Activated naive CD4-positive, alpha-beta T cell treated with anti-CD3 and anti-CD28 coated beads, Interleukin-2, amount 50 U/mL, for 72 hours (primary cell): ENCODE data around the gene PSMB7. TPM values are rescaled to one million over a fixed set of nuclear protein-coding genes. Genes with fewer than 3 reads are reported as not detected.
A peak's percentile ranks its signal among the peaks of the same experiment; 100 is the strongest.
"Not testable (repeated sequence)": the region's sequence is repeated elsewhere in the genome, so short reads cannot be mapped to it uniquely, and the experiment has no call there.

Experiments
- ATAC-seq, 2 donors: fragments of 150-1000 bp; cut with Tn5 transposase; 2 replicates each; pipeline ENCODE4 v1.10.0; 2021; ENCODE audit warnings: mild to moderate bottlenecking in 2 of 2, moderate library complexity in 2 of 2
- DNase-seq, 2 donors: peaks; one replicate each; pipeline ENCODE4 v3.0.0; 2021 to 2022; ENCODE audit warnings: low spot score in 2 of 2
- H3K27ac Mint-ChIP-seq, 2 donors: one replicate each; pipeline ENCODE4 v1.8.0; 2022; ENCODE audit warnings: mild to moderate bottlenecking in 2 of 2, mixed read lengths in 2 of 2
- H3K36me3 Mint-ChIP-seq, 2 donors: one replicate each; pipeline ENCODE4 v1.8.0; 2022; ENCODE audit warnings: mixed read lengths in 2 of 2
- H3K9me3 Mint-ChIP-seq, 2 donors: one replicate each; pipeline ENCODE4 v1.8.0; 2022; ENCODE audit warnings: mixed read lengths in 2 of 2
- total RNA-seq, 2 donors: library from RNA; stranded (reverse); gene quantifications; one replicate each; pipeline ENCODE4 v1.2.3, GENCODE V29; 2022

Gene PSMB7
- total RNA-seq, 2 donors from 2014 or later, result 158 to 167 TPM

DNA sequence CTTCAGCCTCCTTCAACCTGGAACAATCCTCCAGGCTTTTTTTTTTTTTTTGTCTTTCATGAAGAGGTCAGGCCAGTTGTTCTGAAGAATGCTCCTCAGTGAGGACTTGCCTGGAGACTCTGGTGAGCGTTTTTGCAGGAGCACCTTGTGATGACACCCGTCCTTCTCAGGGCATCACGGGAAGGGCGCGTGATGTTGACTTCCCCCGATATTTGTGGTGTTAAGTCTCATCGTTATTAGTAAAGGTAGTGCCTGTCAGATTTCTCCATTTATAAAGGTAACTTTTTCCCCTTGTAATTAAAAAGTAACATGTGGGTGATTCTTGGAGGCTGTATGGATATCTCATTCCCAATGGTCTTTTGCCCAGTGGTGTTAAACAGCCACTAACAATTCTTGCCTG lies 11.1 kb upstream of the PSMB7 start:
- no peaks in the 10 kb centered on the region for H3K36me3 Mint-ChIP-seq
- ATAC-seq, result no peak
- no peak for DNase-seq
- H3K27ac Mint-ChIP-seq, result no peak overlapping the region
- H3K9me3 Mint-ChIP-seq, result no peaks in the 10 kb centered on the region

DNA sequence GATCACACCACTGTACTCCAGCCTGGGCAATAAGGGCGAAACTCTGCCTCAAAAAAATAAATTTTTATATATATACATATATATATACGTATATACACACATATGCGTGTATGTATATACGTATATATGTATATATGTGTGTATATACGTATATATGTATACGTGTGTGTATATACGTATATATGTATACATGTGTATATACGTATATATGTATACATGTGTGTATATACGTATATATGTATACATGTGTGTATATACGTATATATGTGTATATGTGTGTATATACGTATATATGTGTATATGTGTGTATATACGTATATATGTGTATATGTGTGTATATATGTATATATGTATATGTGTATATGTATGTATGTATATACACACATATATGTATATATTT lies 10.5 kb upstream of the PSMB7 start:
- DNase-seq, H3K27ac Mint-ChIP-seq, H3K36me3 Mint-ChIP-seq, H3K9me3 Mint-ChIP-seq, ATAC-seq: not testable (repeated sequence)

DNA sequence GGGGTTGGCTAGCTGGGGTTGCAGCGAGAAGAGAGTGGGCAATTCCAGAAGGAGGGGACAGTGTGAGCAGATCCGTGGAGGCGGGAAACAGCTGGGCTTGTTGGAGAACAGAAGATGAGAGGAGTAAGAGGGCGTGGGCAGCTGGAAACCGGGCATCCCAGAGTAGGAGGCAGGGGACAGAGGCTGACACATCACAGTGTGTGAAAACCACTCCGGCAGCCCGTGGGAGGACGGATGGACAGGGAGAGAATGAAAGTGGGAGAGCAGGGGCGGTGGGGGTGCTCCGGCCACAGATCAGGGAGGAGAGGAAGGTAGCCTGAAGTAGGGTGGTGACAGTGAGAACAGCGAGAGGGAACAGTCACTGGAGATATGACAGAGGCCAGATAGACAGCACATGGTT lies 8.3 kb upstream of the PSMB7 start:
- ATAC-seq, result no peak
- no peak for DNase-seq
- H3K36me3 Mint-ChIP-seq, result no peaks in the 10 kb centered on the region

DNA sequence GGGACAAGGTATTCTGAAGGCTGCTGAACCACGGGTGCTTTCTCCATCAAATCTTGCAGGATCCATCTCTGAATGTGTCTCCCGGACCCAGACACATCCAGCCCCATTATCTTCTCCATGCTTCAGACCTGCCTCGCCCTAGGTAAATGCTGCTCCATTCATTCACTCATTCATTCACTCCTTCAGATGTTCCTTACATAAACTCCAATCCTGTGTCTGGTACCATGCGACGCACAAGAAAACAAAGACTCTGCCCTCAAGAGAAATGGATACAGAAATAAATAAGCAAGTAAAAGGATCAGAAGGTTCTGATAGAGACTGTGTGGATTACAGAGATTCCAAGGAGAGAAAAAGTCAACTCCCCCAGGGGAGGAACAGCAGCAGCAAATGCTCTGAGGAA lies 7.9 kb upstream of the PSMB7 start:
- Mint-ChIP-seq H3K36me3 (no peaks in the 10 kb centered on the region), H3K9me3 (no peaks in the 10 kb centered on the region), H3K27ac (no peak overlapping the region)
- ATAC-seq (no peak), DNase-seq (no peak)

More for the DNA sequence above, 8.3 kb upstream of the PSMB7 start:
- Mint-ChIP-seq H3K9me3 (no peaks in the 10 kb centered on the region), H3K27ac (peak overlapping the region in 1 of 2 donors; percentile 18)

DNA sequence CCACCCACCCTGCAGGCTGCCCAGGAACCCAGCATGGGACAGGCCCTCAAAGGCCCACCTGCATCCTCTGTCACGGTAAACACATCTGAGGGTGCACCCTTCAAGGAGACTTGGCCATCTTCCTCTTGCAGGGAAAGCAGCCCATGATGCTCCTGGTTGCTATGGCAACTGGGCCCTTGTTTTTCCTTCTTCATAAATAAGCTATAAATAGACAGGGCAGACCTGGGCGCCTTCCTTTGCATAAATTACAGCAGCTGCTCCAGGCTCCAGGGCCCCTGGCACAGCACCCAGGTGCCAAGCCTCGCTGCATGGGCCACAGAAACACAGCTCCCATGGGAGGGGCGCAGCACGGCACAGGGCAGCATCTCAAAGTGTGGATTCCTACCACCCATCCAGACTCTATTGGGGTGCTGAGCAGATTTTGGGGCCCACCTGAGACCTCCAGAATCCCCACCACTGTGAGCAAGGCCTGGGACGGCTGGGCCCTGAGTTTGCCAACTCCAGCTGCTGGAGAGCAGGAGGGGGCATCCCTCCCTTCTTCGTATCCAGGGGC lies 5.8 kb upstream of the PSMB7 start:
- H3K27ac Mint-ChIP-seq, result no peak overlapping the region
- no peaks in the 10 kb centered on the region for H3K36me3 Mint-ChIP-seq
- DNase-seq (no peak), ATAC-seq (no peak)
- H3K9me3 Mint-ChIP-seq, result no peaks in the 10 kb centered on the region

DNA sequence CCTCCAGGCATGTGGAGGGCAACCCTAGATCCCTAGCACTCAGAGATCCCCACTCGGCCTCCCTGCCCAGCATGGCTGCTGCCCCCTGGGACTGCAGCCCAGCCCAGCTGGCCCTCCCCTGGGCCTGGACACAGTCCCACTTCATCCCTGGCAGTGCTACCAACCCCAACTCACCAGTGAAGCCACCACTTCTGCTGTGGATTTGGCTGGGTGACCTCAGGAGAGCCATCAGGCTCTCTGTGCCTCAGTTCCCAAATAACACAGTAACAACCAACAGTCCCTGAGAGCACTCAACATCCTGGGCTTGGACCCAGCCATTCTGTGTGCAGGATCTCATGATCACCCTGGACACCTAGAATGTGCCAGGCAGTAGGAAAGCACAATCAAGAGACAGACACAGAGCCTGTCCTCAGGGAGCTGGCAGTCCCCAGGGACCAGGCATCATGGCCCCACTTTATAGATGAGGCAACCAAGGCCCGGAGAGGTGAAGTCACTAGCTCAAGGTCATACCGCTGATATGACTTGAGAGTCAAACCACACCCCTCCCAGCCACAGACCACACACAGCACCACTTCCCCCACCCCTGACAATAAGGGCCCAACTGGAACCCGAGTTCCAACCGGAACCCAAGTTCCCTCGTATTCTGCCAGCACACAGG lies 4.7 kb upstream of the PSMB7 start:
- Mint-ChIP-seq H3K27ac (no peak overlapping the region), H3K9me3 (peaks cover 0 to 5% of the 10 kb centered on the region in 2 donors), H3K36me3 (peaks cover 8% of the 10 kb centered on the region in 2 donors)
- peak in 1 of 2 donors; percentile 1 for ATAC-seq
- DNase-seq, result no peak

DNA sequence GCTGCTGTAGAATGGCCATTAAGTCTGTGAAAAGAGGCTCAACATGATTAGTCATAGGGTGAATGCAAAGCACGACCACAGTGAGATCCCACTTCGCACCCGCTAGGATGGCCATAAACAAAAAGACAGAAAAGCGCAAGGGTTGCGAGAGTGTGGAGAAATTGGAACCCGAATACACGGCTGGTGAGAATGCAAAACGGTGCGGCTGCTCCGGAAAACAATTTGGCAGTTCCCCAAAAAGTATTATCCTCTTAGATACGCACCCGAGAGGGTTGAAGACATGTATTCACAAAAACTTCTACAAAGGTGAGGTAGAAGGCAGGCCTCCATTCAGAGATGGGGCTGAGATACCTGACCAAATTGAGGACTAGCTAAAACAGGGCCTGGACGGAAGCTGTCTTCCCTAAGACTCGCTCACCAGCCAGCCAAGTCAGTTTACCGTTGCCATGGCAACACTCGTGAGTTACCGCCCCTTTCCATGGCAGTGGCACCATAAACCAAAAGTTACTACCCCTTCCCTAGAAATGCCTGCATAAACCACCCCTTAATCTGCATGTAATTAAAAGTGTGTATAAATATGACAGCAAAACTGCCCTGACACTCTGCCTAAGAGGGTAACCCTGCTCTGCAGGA lies 726 bp upstream of the PSMB7 start:
- H3K9me3 Mint-ChIP-seq, result peaks cover 0 to 5% of the 10 kb centered on the region in 2 donors
- DNase-seq (no peak), ATAC-seq (no peak)
- peaks cover 24 to 34% of the 10 kb centered on the region in 2 donors for H3K36me3 Mint-ChIP-seq
- H3K27ac Mint-ChIP-seq, result peak overlapping the region in 1 of 2 donors; percentile 98

DNA sequence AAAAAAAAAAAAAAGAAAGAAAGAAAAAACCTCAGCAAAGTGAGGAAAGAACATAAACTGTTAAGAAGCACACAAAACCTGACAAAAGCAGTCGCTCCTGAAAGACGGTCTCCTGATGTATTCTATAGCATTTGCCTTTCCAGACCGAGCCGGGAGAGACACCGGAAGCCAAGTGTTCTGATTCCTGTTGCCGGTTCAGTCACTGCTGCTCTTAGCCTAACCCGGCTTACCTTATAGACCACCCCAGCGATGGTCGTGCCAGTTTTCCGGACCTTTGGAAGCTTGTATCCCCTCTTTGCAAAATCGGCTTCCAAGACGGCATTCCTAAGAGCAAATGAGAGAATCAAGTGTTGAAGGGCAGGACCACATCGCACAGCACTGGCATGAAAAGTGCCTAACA lies 630 bp downstream of the PSMB7 start:
- H3K9me3 Mint-ChIP-seq, result peaks cover 0 to 5% of the 10 kb centered on the region in 2 donors
- peaks cover 30 to 34% of the 10 kb centered on the region in 2 donors for H3K36me3 Mint-ChIP-seq
- ATAC-seq, result no peak
- no peak for DNase-seq
- peak overlapping the region; percentile 98 to 99 for H3K27ac Mint-ChIP-seq

DNA sequence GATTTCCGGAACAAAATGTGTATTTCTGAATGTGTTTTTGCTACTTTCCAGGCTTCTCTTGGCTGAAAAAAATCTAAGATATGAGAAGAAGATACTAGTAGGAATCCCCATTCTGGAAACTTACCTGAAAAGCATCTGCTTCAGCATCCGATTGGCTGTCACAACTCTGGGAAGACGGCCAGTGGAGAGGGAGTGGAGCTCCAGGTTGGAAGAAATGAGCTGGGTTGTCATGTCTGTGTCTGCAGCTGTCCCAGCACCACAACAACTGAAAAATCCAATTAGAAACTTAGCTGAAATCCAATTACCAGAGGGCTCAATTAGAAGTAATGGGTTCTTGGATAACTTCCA lies 3.0 kb downstream of the PSMB7 start:
- DNase-seq (no peak), ATAC-seq (no peak)
- peaks cover 0 to 5% of the 10 kb centered on the region in 2 donors for H3K9me3 Mint-ChIP-seq
- H3K27ac Mint-ChIP-seq, result peak overlapping the region in 1 of 2 donors; percentile 21
- peaks cover 30 to 34% of the 10 kb centered on the region in 2 donors for H3K36me3 Mint-ChIP-seq

DNA sequence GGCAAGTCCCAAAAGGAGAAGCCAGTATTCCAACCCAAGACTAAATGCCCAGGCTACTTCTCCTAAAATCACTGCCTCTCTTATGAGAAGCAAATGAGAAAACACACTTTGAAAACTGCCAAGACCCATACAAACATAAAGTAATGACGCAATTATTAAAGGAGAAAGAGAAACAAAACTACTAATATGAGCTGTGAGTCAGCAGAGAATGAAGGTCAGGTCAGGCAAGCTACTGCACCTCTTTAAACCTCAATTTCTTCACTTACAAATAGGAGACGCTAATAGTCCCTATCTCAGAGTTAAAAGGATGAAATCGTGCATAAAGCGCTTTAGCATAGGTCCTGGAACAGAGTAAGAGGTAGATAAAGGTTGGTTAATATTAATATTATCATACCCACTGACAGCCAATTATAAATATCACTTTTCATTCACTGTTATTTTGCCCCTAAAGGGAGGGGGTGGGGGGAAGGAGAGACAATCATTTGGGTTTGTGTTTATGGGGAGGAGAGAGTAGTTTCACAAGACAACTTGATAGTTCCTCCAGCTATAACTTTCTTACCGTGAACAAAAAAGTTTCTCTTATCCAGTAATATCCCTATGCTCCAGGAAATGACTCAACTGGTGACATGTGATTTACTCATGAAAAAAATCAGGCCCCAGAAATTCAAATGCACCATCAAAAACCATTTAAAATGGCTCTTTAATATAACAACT lies 3.6 kb downstream of the PSMB7 start:
- H3K27ac Mint-ChIP-seq, result peak overlapping the region in 1 of 2 donors; percentile 21

DNA sequence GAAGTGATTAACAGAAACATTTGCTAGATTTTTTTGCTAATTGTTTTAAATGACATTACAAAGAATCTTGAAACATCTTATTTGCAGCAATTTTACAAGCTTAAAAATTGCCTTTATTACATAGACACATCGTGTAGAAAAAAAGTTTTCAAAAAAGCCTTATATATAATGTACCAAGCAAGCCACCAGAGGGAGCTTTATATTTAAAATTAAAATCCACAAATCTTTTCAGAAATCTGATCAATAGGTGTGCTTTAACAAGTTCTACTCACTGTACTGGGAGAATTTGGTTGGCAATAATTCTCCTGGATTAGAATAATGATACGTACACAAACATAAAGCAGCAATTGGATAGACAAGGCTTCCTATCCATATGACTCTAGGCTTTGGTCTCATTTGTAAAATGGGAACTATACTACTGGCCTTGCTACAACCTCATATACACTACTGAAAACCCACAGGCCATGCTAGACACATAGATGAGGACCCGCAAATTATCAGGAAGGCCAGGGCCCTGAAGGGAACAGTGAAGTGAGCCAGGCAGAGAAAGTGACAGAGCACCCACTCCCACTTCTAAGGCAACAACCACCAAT lies 4.8 kb downstream of the PSMB7 start:
- Mint-ChIP-seq H3K9me3 (peaks cover 0 to under 1% of the 10 kb centered on the region in 2 donors), H3K27ac (no peak overlapping the region), H3K36me3 (peaks cover 30 to 32% of the 10 kb centered on the region in 2 donors)
- ATAC-seq, result no peak
- DNase-seq, result no peak

More for the DNA sequence above, 3.6 kb downstream of the PSMB7 start:
- ATAC-seq (no peak), DNase-seq (no peak)
- H3K9me3 Mint-ChIP-seq, result peaks cover 0 to 5% of the 10 kb centered on the region in 2 donors
- H3K36me3 Mint-ChIP-seq, result peaks cover 33 to 34% of the 10 kb centered on the region in 2 donors

DNA sequence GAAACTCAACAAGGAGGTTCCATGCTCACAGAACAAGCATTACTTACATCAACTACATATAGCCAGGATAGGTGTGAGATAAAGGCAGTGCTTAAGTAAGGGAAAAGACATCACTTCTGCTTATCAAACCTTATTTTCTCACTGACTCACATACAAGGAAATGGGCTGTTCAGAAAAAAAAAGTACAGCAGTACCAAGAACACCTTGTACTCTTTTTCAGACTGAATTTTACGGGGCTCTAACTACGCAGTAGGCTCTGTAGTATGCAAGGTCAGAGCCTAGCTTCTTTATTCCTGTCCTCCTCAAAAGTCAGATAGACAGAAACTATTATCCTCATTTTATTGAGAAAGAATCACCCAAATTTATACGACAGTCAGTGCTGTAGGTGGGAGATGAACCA lies 5.8 kb downstream of the PSMB7 start:
- Mint-ChIP-seq H3K9me3 (no peaks in the 10 kb centered on the region), H3K36me3 (peaks cover 20 to 22% of the 10 kb centered on the region in 2 donors), H3K27ac (no peak overlapping the region)
- no peak for DNase-seq
- no peak for ATAC-seq

DNA sequence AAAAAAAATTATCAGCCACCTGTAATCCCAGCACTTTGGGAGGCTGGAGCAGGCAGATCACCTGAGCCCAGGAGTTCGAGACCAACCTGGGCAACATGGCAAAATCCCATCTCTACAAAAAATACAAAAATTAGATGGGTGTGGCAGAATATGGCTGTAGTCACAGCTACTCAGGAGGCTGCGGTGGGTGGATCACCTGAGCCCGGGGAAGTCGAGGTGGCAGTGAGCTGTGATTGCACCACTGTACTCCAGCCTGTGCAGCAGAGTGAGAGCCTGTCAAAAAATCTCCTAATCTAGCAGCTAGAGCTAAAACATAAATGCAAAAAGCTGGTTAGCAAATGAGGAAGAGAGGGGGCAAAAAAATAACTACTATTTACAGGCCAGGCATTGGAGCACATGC lies 12.0 kb downstream of the PSMB7 start:
- Mint-ChIP-seq H3K27ac (no peak overlapping the region), H3K9me3 (no peaks in the 10 kb centered on the region), H3K36me3 (peaks cover 0 to 5% of the 10 kb centered on the region in 2 donors)
- ATAC-seq, result no peak
- DNase-seq, result no peak

DNA sequence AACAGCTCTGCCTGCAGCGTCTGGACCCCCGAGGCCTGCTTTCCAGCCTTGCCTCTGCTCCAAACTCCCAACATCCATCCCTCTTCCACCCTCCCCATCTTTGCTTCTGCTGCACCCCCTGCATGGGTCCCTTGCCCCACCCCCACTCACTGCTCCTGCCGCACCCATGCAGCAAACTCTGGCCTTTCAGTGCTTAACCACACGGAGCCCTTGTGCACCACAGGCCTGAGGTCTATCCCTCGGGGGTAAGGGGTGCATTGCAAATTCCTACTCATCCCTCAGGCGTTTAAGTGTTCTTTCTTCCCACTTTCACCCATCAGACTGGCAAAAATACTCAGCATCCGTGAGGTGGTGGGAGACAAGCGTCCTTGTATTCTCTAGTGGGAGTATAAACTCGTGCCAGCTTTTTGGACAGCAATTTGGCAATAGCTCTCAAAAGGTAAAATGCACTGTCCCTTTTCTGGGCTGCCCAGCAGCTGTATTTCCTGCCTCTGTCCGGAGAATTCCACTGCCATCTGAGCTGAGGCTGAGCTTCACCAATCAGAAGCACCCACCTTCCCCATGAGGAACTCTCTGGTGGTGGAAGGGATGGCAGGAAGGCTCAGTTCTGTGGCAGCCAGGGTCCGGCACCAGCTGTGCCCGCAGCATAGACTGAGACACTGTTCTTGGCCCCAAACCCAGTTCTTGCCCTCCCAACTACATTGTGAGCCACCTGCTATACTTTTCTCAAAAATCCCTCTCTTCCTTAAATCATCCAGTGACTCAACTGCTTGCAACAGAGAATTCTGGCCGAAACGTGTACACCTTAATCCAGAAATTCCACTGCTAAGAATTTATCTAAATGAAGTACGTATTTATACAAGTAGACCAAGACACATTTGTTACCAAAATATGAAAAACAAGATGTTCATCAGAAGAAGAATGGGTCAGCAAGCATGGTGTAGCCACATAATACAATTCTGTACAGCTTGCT lies 15.0 kb downstream of the PSMB7 start:
- no peak for ATAC-seq
- Mint-ChIP-seq H3K27ac (no peak overlapping the region), H3K36me3 (no peaks in the 10 kb centered on the region), H3K9me3 (no peaks in the 10 kb centered on the region)
- DNase-seq, result no peak

DNA sequence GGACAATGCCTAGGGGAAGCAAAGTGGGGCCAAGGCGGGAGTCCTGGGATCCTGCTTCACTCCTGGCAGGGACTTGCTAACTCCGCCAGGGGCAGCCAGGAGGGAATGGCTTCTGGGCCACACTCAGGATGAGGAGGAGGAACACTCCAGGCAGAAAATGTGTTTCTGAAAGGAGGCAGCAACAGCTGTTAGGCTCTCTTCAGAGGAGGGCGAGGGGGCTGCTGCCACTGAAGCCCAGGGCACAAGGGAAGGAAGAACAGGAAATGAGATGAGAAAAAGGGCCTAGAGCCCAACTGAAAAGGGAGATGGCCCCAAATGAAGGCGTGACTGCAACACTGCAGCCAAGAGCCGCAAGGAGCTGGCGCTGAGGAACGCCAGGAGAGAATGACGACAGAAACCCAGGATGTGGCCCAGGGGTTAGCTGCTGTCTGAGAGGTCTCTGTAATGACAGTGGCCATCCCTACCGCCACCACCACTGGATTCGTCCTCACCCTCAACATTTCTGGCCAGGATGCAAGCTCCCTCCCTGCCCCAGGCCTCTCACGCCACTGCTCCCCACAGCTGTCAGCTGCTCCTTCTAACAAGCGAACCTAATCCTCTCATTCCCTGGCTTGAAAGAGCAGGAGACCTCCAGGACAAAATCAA lies 15.8 kb downstream of the PSMB7 start:
- no peaks in the 10 kb centered on the region for H3K9me3 Mint-ChIP-seq
- H3K36me3 Mint-ChIP-seq, result no peaks in the 10 kb centered on the region
- H3K27ac Mint-ChIP-seq, result peak overlapping the region in 1 of 2 donors; percentile 17
- DNase-seq, result no peak
- no peak for ATAC-seq
